H9 (cell line): Measurements from ENCODE around the gene PIP5KL1. TPM values are rescaled to one million over a fixed set of nuclear protein-coding genes. Genes with fewer than 3 reads are reported as not detected.

Source experiments
- DNase-seq: peaks from one replicate; pipeline ENCODE4 v3.0.0-alpha.2; 2017
- H2AFZ ChIP-seq: one replicate; pipeline ENCODE4 v1.6.1; 2013; ENCODE audit warnings: mild to moderate bottlenecking, low read length, control low read depth, moderate library complexity
- H2AK5ac ChIP-seq: 2 replicates; pipeline ENCODE4 v1.6.1; 2013; ENCODE audit warnings: low read length, control low read depth, mixed read lengths; ENCODE audit not compliant: insufficient read length
- H2BK120ac ChIP-seq: one replicate; pipeline ENCODE4 v1.6.1; 2013; ENCODE audit warnings: low read depth, mild to moderate bottlenecking, low read length, control low read depth, inconsistent platforms; ENCODE audit not compliant: poor library complexity, severe bottlenecking
- H2BK12ac ChIP-seq: 2 replicates; pipeline ENCODE4 v1.6.1; 2013; ENCODE audit warnings: low read length, control low read depth, mixed read lengths, low read depth; ENCODE audit not compliant: insufficient read length
- H2BK15ac ChIP-seq: 2 replicates; pipeline ENCODE4 v1.6.1; 2013; ENCODE audit warnings: low read depth, low read length, control low read depth
- H2BK20ac ChIP-seq: one replicate; pipeline ENCODE4 v1.6.1; 2013; ENCODE audit warnings: low read depth, mild to moderate bottlenecking, low read length, control low read depth, inconsistent platforms; ENCODE audit not compliant: poor library complexity, severe bottlenecking
- H2BK5ac ChIP-seq: 2 replicates; pipeline ENCODE4 v1.6.1; 2013; ENCODE audit warnings: low read length, control low read depth, mixed read lengths; ENCODE audit not compliant: insufficient read length
- H3K14ac ChIP-seq: 2 replicates; pipeline ENCODE4 v1.6.1; 2013; ENCODE audit warnings: low read length, control low read depth; ENCODE audit not compliant: insufficient read depth
- H3K18ac ChIP-seq: 2 replicates; pipeline ENCODE4 v1.6.1; 2013; ENCODE audit warnings: low read depth, mild to moderate bottlenecking, mixed read lengths, low read length, control low read depth; ENCODE audit not compliant: insufficient read length
- H3K23ac ChIP-seq: 2 replicates; pipeline ENCODE4 v1.6.1; 2013; ENCODE audit warnings: low read length, control low read depth, mixed read lengths, low read depth; ENCODE audit not compliant: insufficient read length
- H3K23me2 ChIP-seq: 2 replicates; pipeline ENCODE4 v1.6.1; 2013; ENCODE audit warnings: low read depth, mild to moderate bottlenecking, mixed read lengths, low read length, control low read depth; ENCODE audit not compliant: insufficient read length, poor library complexity, severe bottlenecking
- H3K27ac ChIP-seq: 2 replicates; pipeline ENCODE4 v1.5.1; 2013; ENCODE audit warnings: low read length, control low read depth, mixed read lengths, low read depth; ENCODE audit not compliant: insufficient read length
- H3K27me3 ChIP-seq: 2 replicates; pipeline ENCODE4 v1.6.1; 2013; ENCODE audit warnings: low read length, control low read depth, inconsistent platforms; ENCODE audit not compliant: insufficient read depth
- H3K4ac ChIP-seq: 2 replicates; pipeline ENCODE4 v1.6.1; 2013; ENCODE audit warnings: low read depth, mild to moderate bottlenecking, control low read depth, inconsistent platforms, low read length, moderate library complexity
- H3K4me1 ChIP-seq: 2 replicates; pipeline ENCODE4 v1.6.1; 2013; ENCODE audit warnings: low read length, control low read depth, inconsistent platforms; ENCODE audit not compliant: insufficient read depth
- H3K4me2 ChIP-seq: 2 replicates; pipeline ENCODE4 v1.6.1; 2013; ENCODE audit warnings: low read length, control low read depth, mixed read lengths; ENCODE audit not compliant: insufficient read length, insufficient read depth
- H3K56ac ChIP-seq: 2 replicates; pipeline ENCODE4 v1.6.1; 2013; ENCODE audit warnings: low read depth, mild to moderate bottlenecking, mixed read lengths, low read length, control low read depth; ENCODE audit not compliant: insufficient read length
- H3K79me1 ChIP-seq: 2 replicates; pipeline ENCODE4 v1.6.1; 2013; ENCODE audit warnings: low read depth, mild to moderate bottlenecking, moderate library complexity, low read length, control low read depth, inconsistent platforms; ENCODE audit not compliant: insufficient read depth, poor library complexity, severe bottlenecking
- H3K79me2 ChIP-seq: 2 replicates; pipeline ENCODE4 v1.6.1; 2013; ENCODE audit warnings: low read length, control low read depth, inconsistent platforms; ENCODE audit not compliant: insufficient read depth
- H3K9ac ChIP-seq: 2 replicates; pipeline ENCODE4 v1.6.1; 2013; ENCODE audit warnings: low read length, control low read depth, mixed read lengths; ENCODE audit not compliant: insufficient read length; ENCODE audit errors: extremely low read depth
- H3K9me3 ChIP-seq: one replicate; pipeline ENCODE4 v1.6.1; 2013; ENCODE audit warnings: low read depth, low read length, inconsistent platforms; ENCODE audit not compliant: control insufficient read depth
- H3T11ph ChIP-seq: one replicate; pipeline ENCODE4 v1.6.1; 2013; ENCODE audit warnings: mild to moderate bottlenecking, low read length, control low read depth, inconsistent platforms
- H4K20me1 ChIP-seq: one replicate; pipeline ENCODE4 v1.6.1; 2013; ENCODE audit not compliant: control insufficient read depth, insufficient read length, insufficient read depth
- H4K5ac ChIP-seq: 2 replicates; pipeline ENCODE4 v1.6.1; 2013; ENCODE audit warnings: low read depth, mild to moderate bottlenecking, mixed read lengths, low read length, control low read depth; ENCODE audit not compliant: insufficient read length
- H4K8ac ChIP-seq: replicated peaks from 2 replicates; pipeline ENCODE4 v1.6.1; 2013; ENCODE audit warnings: low read length, control low read depth, mixed read lengths, low read depth; ENCODE audit not compliant: insufficient read length
- H4K91ac ChIP-seq: 2 replicates; pipeline ENCODE4 v1.6.1; 2013; ENCODE audit warnings: low read depth, mild to moderate bottlenecking, moderate library complexity, mixed read lengths, low read length, control low read depth; ENCODE audit not compliant: insufficient read length
- H3K27ac Mint-ChIP-seq, 3 experiments: 2 replicates in 2 of 3; 3 replicates in 1 of 3; pipeline ENCODE4 v1.8.0; 2020 to 2021; ENCODE audit warnings: mixed read lengths in 3 of 3, mild to moderate bottlenecking in 1 of 3, moderate library complexity in 1 of 3
- H3K27me3 Mint-ChIP-seq: 2 replicates; pipeline ENCODE4 v1.8.0; 2021; ENCODE audit warnings: low read depth, mild to moderate bottlenecking, moderate library complexity, mixed read lengths
- H3K36me3 Mint-ChIP-seq, 3 experiments: 2 replicates in 2 of 3; 3 replicates in 1 of 3; pipeline ENCODE4 v1.8.0; 2020 to 2021; ENCODE audit warnings: low read depth in 3 of 3, mixed read lengths in 3 of 3; ENCODE audit not compliant: insufficient read depth in 1 of 3
- H3K4me1 Mint-ChIP-seq, 2 experiments: 2 replicates each; pipeline ENCODE4 v1.8.0; 2020; ENCODE audit warnings: mixed read lengths in 2 of 2
- H3K4me3 Mint-ChIP-seq, 2 experiments: 2 replicates in 1 of 2; 3 replicates in 1 of 2; pipeline ENCODE4 v1.8.0; 2020 to 2021; ENCODE audit warnings: mild to moderate bottlenecking in 2 of 2, mixed read lengths in 2 of 2, moderate library complexity in 1 of 2
- H3K9me3 Mint-ChIP-seq, 2 experiments: 2 replicates in 1 of 2; 3 replicates in 1 of 2; pipeline ENCODE4 v1.8.0; 2020; ENCODE audit warnings: mild to moderate bottlenecking in 2 of 2, mixed read lengths in 2 of 2, moderate library complexity in 1 of 2
- WGBS: extraction: QIAGEN DNeasy Blood & Tissue Kit; methylation state at CpG from one replicate; pipeline ENCODE4 v1.1.7; 2013; ENCODE audit warnings: missing lambda C conversion rate, low lambda C conversion rate, mixed read lengths; ENCODE audit not compliant: insufficient read length; ENCODE audit errors: extremely low coverage; 5-methylcytosine and 5-hydroxymethylcytosine counted together
- total RNA-seq: library from RNA; stranded (reverse); gene quantifications from 2 replicates; pipeline ENCODE4 v1.2.1, GENCODE V29; 2021
- TF ChIP-seq, protein P1 (sequence below): fragments of 200-600 bp; sonication (generic); conservative IDR thresholded peaks from 3 replicates; pipeline ENCODE4 v1.8.0; 2021; ENCODE audit warnings: antibody characterized with exemption, mild to moderate bottlenecking

The PIP5KL1 gene
- total RNA-seq, 1 experiment from 2014 or later: 11.6 TPM

DNA sequence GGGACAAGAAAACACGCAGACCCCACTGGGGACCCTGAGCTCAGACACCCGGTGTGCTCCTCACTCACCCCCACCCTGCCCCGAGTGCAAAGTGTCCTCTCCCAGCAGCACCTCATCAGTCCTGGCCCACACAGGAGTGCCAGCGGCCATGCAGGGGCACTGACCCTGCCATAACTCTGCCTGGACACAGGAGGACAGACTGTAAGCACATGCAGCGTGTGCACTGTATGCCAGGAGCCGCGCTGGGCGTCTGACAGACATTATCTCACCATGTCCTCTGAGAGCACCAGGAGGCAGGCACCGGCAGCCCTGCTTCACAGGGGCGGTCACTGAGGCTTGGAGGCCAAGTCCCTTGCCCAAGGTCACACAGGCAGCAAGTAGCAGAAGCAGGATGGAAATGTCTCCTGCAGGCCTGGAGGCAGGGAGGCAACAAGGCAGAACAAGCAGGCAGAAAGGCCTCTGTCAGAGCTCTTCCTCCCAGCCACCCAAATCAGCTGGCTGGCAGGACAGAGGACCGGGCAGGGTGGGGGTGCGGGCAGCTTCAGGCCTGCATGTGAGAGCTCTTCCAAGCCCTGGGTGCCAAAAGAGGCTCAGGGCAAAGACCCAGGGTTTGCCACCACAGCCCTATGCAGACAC, 41.8 kb upstream of the PIP5KL1 start:
- TF ChIP-seq, protein P1, sequence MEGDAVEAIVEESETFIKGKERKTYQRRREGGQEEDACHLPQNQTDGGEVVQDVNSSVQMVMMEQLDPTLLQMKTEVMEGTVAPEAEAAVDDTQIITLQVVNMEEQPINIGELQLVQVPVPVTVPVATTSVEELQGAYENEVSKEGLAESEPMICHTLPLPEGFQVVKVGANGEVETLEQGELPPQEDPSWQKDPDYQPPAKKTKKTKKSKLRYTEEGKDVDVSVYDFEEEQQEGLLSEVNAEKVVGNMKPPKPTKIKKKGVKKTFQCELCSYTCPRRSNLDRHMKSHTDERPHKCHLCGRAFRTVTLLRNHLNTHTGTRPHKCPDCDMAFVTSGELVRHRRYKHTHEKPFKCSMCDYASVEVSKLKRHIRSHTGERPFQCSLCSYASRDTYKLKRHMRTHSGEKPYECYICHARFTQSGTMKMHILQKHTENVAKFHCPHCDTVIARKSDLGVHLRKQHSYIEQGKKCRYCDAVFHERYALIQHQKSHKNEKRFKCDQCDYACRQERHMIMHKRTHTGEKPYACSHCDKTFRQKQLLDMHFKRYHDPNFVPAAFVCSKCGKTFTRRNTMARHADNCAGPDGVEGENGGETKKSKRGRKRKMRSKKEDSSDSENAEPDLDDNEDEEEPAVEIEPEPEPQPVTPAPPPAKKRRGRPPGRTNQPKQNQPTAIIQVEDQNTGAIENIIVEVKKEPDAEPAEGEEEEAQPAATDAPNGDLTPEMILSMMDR: no peak
- Histone ChIP-seq H4K20me1 (peaks cover 4% of the 10 kb centered on the region), H2BK20ac (no peak overlapping the region), H3K56ac (no peak overlapping the region), H3K27me3 (no peaks in the 10 kb centered on the region), H3K4me1 (peaks cover 9% of the 10 kb centered on the region; the same call in 1 of the 2 replicates), H4K91ac (no peak overlapping the region), H3K9ac (no peak overlapping the region), H3T11ph (no peak overlapping the region), H3K23me2 (no peaks in the 10 kb centered on the region), H4K8ac (no peak overlapping the region), H3K23ac (no peak overlapping the region), H2BK12ac (no peak overlapping the region), H3K79me1 (peaks cover 12% of the 10 kb centered on the region), H3K9me3 (no peaks in the 10 kb centered on the region), H3K14ac (peak overlapping the region; percentile 36; the same call in 1 of the 2 replicates), H3K4me2 (no peak overlapping the region), H2BK15ac (no peak overlapping the region), H3K79me2 (peaks cover 60% of the 10 kb centered on the region; the same call in 1 of the 2 replicates), H2AK5ac (no peak overlapping the region), H3K4ac (no peak overlapping the region), H4K5ac (no peak overlapping the region), H2BK120ac (no peak overlapping the region), H3K27ac (no peak overlapping the region), H2AFZ (no peak overlapping the region), H3K18ac (no peak overlapping the region), H2BK5ac (no peak overlapping the region)
- H3K27me3 Mint-ChIP-seq: no peaks in the 10 kb centered on the region; the same call in 1 of the 2 replicates
- H3K4me1 Mint-ChIP-seq: peaks cover 65 to 78% of the 10 kb centered on the region in 2 experiments
- no CpG with 5 or more reads among the region's 12 CpGs for WGBS
- H3K27ac Mint-ChIP-seq: peak overlapping the region; percentile 81 to 98 (median 97); a peak in 5 of 7 replicates
- peak overlapping the region in 1 of 2 experiments; percentile 61; a peak in 3 of 5 replicates for H3K4me3 Mint-ChIP-seq
- peak; percentile 25 for DNase-seq
- H3K9me3 Mint-ChIP-seq: no peaks in the 10 kb centered on the region; a peak in 1 of 5 replicates
- peaks cover 0 to 15% (median 0%) of the 10 kb centered on the region in 3 experiments; a peak in 2 of 7 replicates for H3K36me3 Mint-ChIP-seq
